Colon (tissue), 2 donors: ENCODE measurements around the gene TXNRD3.
"Not testable (repeated sequence)": the region's sequence is repeated elsewhere in the genome, so short reads cannot be mapped to it uniquely, and the experiment has no call there.

Experiments used
- FAIRE-seq: peaks from 2 replicates; lab custom pipeline; 2012; peaks lifted over from hg19 to GRCh38; lab: Jason Lieb, UNC
- donor health status: control.
- donor health status: control.

The TXNRD3 gene

DNA sequence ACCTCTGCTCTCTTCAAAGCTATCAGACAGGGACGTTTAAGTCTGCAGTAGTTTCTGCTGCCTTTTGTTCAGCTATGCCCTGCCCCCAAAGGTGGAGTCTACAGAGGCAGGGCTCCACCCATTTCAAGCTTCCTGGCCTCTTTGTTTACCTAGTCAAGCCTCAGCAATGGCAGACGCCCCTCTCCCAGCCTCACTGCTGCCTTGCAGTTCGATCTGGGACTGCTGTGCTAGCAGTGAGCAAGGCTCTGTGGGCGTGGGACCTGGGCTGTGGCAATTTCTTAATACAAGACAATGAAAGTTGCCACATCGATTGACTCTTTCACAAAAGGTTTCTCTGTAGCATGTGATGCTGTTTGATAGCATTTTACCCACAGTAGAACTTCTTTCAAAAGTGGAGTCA is 63.4 kb downstream of the TXNRD3 start:
- not testable (repeated sequence) for FAIRE-seq

DNA sequence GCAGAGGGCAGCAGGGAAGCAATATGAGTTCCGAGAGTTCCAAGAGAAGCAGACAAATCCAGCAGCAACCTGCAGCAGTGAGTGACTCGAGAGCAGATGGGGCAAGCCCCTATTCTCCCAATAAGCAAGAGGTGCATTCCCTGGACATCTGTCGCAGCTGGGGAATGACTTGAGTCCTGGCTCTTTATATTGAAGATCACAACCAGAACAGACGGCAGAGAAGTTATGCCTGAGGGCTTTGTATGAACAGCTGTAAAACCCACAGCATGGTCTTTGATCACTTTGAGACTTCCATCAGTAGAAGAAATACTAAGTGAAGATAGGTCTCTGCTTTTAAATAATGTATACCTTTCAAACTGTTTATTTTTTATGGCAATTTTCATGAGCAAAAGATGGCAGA is 72.6 kb downstream of the TXNRD3 start:
- no peak for FAIRE-seq

DNA sequence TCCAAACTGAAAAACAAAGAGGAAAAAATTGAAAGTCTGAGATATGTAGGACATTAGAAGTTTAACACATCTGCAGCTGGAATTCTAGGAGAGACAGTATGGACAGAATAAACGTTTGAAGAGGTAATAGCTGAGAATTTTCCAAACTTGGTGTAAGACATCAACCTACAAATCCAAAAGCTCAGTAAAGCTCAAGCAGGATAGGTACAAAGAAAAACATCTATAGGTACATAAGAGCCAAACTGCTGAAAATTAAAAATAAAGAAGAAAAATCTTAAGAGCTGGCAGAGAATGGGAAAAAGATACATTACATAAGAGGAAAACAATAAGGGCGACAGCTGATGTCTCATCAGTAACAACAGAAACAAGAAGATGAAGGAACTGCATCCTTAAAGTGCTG is 73.4 kb downstream of the TXNRD3 start:
- no peak for FAIRE-seq

DNA sequence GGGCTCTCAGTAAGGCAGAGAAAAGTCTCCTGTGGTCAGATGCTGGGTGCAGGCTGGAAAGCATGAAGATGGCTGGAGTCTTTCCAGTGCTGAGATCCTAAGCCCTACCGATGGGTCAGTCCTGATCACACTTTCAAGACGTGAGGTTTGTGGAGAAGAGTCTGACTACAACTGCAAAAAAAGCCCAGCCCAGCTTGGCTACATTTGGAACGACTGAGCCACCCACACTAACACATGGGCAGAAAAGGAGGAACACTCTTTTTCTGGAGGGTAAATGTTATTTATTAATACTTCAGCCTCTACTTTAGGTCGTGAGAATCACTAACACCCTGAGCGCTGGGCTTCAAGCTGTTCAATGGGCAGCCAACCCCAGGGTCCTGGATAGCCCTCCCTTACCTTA is 74.2 kb downstream of the TXNRD3 start:
- no peak for FAIRE-seq

DNA sequence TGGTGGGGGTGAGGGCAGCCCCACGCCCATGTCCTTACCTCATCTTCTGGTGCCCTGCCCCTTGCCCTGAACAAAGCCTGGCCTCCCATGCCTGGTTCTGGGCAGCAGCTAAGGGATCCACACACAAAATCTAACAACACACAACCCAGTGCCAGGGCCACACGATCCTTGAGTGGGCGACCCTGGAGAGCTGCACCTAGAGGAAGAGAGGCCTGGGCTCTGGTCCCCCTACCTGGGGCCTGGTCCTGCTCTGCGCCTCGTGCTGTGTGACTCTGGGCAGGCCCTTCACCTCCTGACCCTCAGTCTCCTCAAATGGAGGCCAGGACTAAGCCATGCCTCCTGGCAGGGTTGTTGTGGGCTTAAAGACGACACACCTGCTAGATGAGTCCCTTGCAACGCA is 76.2 kb downstream of the TXNRD3 start:
- no peak for FAIRE-seq

DNA sequence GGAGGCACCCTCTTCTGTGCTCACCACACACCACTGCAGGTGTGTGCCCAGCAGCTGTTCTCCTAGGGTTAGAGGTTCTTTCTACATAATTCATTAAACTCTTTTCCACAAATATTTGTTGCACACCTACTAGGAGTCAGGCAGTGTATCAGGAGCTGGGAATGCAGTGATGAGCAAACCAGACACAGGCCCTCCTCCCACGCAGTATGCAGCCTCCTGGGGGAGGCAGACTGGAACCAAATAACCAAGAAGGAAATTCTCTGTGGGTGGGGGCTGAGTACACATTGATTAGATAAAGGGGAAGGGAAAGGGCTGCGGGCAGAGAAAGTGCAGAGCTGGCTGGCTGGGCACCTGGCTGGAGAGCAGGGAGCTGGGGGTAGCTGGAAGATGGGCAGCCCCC is 77.7 kb downstream of the TXNRD3 start:
- FAIRE-seq: no peak

DNA sequence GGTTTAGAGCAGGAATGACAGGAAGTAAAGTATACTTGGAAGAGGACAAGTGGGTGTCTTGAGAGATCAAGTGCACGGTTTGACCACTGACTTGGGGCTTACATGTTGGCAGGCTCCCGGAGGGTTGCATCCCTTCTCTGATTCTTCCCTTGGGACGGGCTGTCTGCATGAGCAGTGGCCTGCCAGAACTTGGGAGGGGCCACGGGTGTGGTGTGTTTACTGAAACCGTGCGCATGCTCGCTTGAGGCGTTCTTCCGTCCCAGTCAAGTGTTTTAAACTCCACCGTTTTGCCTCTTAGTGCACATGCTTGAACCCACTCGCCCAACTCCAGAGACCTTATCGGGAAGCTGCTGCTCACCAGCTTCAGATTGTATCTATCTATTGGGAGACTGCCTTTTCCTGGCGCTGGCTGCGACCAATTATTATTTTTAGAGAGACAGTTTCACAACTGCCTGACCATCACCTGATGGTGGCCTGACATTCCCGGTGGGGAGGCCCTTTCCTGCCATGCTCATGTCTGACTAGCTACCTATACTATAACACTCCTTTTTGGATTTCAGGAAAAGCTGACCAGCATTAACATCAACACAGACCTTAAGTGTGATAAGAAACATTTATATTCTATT is 81.3 kb downstream of the TXNRD3 start:
- no peak for FAIRE-seq

DNA sequence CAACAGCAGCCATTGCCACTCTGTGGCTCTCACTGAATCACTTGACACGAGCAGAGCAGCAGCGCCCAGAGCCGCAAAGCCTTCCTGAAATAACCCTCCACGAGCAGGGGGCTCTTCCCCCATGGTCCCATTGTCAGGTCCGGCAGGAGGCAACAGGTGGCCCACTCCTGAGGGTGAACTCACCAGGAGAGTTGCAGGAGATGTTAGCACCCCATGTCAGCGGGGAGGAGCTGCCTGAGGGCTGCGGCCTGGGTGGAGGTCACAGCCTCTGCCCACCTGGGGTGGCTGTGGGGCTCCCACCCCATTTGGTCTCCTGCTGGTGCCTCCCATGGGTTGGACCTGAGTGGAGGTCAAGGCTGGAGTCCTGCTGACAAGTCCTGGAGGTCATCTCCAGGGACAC is 83.8 kb downstream of the TXNRD3 start:
- no peak for FAIRE-seq

DNA sequence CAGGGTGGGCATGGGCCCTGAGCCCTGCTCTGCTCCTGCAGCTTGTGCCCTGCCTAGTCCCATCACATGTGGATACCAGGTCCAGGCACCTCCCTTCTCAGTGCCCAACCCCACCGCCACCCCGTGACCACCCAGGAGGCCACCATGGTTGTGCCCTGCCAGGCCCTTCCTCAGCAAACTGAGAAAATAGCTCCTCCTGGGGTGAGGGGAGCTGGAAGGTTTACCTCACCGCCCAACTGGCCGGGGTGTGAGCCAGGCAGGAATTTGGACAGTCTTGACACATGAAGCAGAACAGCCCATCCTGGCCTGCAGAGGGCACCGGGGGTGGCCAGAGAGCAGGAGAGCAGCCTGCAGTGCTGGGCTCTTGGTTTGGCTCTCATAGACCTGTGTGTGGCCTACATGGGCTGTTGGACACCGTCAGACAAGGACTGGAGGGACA is 84.8 kb downstream of the TXNRD3 start:
- no peak for FAIRE-seq

DNA sequence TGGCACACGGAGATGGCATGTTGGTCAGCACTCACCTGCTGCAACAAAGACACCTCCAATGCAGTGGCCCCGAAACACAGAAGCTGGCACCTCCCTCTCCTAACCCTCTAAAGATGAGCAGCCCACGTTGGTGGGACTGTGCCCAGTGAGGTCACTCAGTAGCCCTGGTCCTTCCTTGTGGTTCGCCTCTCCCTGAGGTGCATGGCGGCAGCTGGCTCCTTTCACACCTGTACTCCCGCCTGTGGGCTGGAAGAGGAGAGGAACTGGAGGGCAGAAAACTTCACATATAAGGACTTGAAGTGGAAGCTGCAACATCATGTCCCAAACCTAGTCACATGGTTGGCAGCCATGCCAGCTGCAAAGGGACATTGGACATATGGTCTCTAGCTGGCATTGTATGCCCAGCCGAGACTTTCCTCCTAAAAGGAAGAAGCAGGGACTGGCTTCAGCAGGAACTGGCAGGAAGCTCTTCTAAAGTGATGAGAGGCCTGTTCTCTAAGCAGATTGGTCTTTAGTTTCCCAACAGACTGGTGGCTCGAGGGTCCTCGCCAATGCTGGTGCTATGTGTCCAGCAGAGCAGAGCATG is 85.4 kb downstream of the TXNRD3 start:
- no peak for FAIRE-seq

DNA sequence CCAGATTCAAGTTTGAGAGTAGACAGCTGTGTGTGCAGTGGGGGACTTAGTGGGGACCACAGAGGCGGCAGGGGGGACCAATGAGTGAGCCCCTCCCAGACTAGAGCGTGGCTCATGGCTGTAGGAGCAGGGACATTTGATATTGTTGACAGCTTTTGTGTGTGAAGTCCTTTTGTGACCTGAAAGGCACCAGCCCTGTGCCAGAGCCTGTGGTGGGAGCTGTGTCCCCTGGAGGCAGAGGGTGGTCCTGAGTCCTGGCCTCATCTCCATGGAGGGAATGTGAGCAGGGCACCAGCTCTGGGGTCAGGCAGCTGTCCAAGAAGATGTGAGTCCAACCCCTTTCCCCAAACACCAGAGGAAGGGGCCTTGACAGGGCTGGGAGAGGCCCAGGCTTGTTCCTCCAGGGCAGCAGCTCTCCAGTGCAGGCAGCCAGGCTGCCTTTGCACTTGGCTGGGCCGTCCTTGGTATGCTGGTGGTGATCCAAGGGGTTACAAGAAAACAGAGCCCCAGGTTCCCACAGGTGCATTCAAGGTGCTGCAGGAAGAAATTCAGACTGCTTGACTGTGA is 86.1 kb downstream of the TXNRD3 start:
- no peak for FAIRE-seq

DNA sequence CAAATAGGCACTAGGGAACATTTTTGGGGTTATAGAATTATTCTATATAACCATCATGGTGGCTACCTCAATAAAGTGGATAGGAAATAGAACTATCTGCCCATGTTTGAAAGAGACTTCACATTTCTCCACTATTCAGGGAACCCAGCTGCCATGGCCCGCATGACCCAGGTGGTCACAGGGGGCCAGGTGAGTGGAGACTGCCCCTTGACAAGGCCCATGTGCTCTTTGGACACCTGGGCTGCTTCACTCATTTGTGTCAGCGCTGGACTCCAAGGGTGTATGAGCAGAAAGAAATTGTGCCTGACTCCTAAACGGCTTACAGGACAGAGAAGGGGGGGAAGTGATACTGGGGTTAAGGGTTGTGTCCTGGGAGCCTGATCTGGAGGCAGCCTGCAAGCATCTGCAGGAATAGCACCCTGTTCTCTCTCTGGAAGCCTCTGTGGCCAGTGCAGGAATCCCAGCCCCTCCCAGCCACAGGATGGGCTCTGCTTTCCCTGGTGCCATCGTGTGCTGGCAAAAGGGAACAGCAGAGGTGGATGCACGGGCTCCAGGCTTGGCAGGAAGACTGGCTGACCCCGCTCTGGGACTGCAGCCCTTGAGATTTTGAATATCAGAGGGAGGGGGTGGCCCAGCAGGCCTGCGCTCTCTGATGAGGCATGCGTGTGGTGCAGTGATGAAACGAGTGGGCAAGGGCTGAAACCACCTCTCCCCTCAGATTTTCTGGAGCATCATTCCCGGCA is 87.1 kb downstream of the TXNRD3 start:
- FAIRE-seq: no peak

DNA sequence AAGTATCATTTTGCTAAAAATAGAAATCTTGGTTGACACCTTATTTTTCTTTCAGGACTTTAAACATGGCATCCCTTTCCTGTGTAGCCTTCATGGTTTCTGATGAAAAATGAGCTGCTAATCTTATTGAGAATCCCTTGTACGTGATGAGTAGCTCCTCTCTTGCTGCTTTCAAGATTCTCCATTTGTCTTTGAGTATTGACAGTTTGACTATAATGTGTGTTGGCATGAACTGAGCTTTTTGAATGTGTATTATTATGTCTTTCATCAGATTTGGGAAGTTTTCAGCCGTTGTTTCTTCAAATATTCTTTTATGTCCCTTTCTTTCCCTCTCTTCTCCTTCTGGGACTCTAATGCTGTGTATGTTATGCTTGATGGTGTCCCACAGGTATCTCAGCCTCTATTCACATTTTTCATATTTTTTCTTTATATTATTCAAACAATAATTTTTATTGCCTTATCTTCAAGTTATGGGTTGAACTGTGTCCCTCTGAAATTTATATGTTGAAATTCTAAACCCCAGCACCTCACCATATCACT is 92.1 kb downstream of the TXNRD3 start:
- FAIRE-seq: no peak

DNA sequence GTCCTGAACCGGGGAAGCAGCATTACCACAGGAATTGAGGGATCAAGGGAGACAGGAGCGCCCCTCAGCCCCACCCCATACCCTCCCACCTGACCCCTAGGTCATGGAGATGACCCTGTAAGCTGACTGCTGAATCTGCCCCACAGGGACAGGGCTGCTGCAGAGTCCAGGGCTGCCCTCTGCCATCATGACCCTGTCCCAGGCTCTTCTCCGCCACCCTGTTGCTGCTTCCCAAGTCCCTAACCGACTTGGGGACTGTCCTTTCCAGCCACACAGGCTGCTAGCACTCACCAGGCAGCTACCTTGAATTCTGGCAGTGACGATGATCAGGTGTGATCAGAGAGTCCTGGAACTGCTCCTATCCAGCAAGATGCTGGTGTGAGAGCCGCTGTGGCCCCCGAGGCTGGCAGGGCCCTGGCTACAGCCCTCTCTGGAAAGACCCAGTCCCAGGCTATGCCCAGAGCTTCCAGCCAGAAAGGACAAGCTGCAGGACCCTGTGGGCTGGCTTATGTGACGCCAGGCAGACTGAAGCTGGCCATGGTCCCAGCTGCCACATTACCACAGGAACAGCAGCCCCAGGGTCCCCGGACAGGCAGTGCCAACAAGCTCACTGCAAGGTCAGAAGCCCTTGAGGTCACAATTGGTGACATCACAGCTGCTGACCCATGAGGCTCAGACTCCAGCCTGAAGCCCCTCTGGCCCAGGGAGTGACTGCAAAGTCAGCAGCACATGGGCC is 96.4 kb downstream of the TXNRD3 start, which contains the start of gene C3orf22:
C3orf22 (minus strand) TSS at position 597 of the 736 bp plus-strand sequence. CDS start 5,542 bp downstream, outside the sequence.
- FAIRE-seq: no peak

DNA sequence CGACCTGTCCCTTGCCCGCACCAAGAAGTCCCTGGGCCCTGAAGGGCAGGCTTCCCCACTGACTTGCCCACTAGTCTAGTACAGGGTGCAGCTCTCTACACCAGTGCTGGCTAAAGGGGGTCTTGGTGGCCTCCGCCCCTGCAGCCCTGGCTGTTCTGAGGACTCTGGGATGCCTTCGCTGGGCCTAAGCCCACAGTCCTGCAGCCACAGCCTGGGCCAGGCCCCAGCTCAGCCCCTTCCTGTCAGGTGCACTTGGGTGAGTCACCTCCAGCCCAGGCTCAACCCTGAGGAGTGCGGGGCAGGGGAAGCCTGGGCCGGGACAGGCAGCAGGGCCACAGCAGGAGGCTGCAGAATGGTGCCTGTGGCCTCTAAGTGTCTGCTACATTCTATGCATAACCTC is 97.2 kb downstream of the TXNRD3 start:
- no peak for FAIRE-seq

DNA sequence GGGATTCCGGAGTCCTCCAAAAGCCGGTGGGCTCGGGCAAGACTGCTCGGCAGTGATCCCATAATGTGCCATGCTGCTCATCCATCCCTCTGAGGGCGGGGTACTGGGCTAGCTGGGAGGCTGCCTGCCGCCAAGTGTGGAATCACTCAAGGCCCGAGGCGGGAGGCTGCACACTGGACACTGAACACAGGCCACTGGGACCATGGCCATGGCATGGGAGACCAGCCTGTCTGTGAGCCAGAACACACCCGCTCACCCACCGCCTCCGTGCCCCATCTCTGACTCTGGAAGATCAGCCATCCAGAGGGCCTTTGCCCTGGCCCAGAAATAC is 97.5 kb downstream of the TXNRD3 start:
- no peak for FAIRE-seq
